AG04449 (cell line): ENCODE results near the gene GSTM4.

ENCODE experiments used
- CTCF ChIA-PET: fragments of 350-600 bp; formaldehyde crosslinking; extraction: SDS; loops from one replicate; lab custom pipeline; 2021; ENCODE audit warnings: antibody characterized with exemption; lab: Yijun Ruan, JAX
- POLR2A ChIA-PET: fragments of 400-600, 350-600 bp; formaldehyde crosslinking; extraction: SDS; loops from one replicate; lab custom pipeline; 2020; ENCODE audit warnings: antibody characterized with exemption, inconsistent platforms; lab: Yijun Ruan, JAX
- DNase-seq: peaks from one replicate; pipeline ENCODE4 v3.0.0-alpha.2; 2010; ENCODE audit warnings: low read depth, low spot score
- H3K4me3 ChIP-seq: 2 replicates; pipeline ENCODE4 v1.5.1; 2011; ENCODE audit warnings: low read depth, mild to moderate bottlenecking, control low read depth, low read length
- CTCF ChIP-seq: IDR thresholded peaks from one replicate; pipeline ENCODE4 v1.5.1; 2011; ENCODE audit warnings: mild to moderate bottlenecking, moderate library complexity, low read length, control low read depth, inconsistent platforms; ENCODE audit not compliant: insufficient read depth; ENCODE audit errors: missing control alignments

GSTM4 gene

GRCh38 chr1:109655615-109656519 lies at the start of gene GSTM4:
Gene GSTM4 (plus strand): TSS chr1:109656099. CDS start chr1:109656390, 291 bp downstream.
- peak within 1 kb of the TSS; percentile 78 for H3K4me3 ChIP-seq
- ChIA-PET POLR2A (interaction anchor here (0.6 kb wide), 1 partner anchor 347 kb away, joined by 4 read pairs; no protein-coding TSS in a partner anchor), CTCF (interaction anchor here (1.9 to 16.1 kb wide), 3 partner anchors 17 to 123 kb away, joined by 5 to 344 read pairs (median 228); no protein-coding TSS in a partner anchor)
- no peak for DNase-seq
- TF ChIP-seq CTCF = peak; percentile 18

- TF ChIP-seq CTCF = no peak
- no peak for DNase-seq
- CTCF ChIA-PET = interaction anchor here (0.8 to 1.4 kb wide), 2 partner anchors 30 to 64 kb away, joined by 3 read pairs; no protein-coding TSS in a partner anchor
- H3K4me3 ChIP-seq = no peak overlapping the region
- POLR2A ChIA-PET = interaction anchor here (1.5 kb wide), 1 partner anchor 374 kb away, joined by 3 read pairs; the partner anchor contains the start of gene AHCYL1
Observed at GRCh38 chr1:109609881-109610280, 46.0 kb upstream of the GSTM4 start.

- no peak overlapping the region for H3K4me3 ChIP-seq
- ChIA-PET CTCF (interaction anchor here (1.1 to 1.4 kb wide), 4 partner anchors 20 to 374 kb away, joined by 3 to 7 read pairs (median 3); partner anchors contain the start of gene AHCYL1), POLR2A (interaction anchor here (0.7 to 1.5 kb wide), 4 partner anchors 10 to 374 kb away, joined by 3 to 5 read pairs (median 3); partner anchors contain the start of gene AHCYL1)
- no peak for TF ChIP-seq CTCF
- no peak for DNase-seq
Observed at GRCh38 chr1:109610609-109611307, 45.1 kb upstream of the GSTM4 start.

- ChIA-PET POLR2A (interaction anchor here (0.6 to 1.2 kb wide), 3 partner anchors 9 to 64 kb away, joined by 3 to 5 read pairs (median 3); no protein-coding TSS in a partner anchor), CTCF (interaction anchor here (1.1 to 1.4 kb wide), 3 partner anchors 19 to 373 kb away, joined by 3 to 7 read pairs (median 3); partner anchors contain the start of gene AHCYL1)
- H3K4me3 ChIP-seq = no peak overlapping the region
- DNase-seq = no peak
- no peak for TF ChIP-seq CTCF
Observed at GRCh38 chr1:109611308-109611990, 44.5 kb upstream of the GSTM4 start.

GRCh38 chr1:109613361-109614147 lies 42.3 kb upstream of the GSTM4 start:
- ChIA-PET CTCF (interaction anchor here (0.6 to 2.3 kb wide), 12 partner anchors 8 to 164 kb away, joined by 3 to 11 read pairs (median 3); no protein-coding TSS in a partner anchor), POLR2A (interaction anchor here (1.1 kb wide), 1 partner anchor 65 kb away, joined by 5 read pairs; the partner anchor contains the start of gene GNAI3)
- DNase-seq = no peak
- TF ChIP-seq CTCF = no peak
- H3K4me3 ChIP-seq = no peak overlapping the region
